ENCODE data around the gene B3GNT3.
A peak's percentile ranks its signal among the peaks of the same experiment; 100 is the strongest.

Gene B3GNT3

GRCh38 chr19:17834350-17835181 lies 39.6 kb downstream of the B3GNT3 start:
- no peak for DNase-seq (ENCODE audit: low read depth)

- DNase-seq (ENCODE audit: low read depth), result no peak
Measured at GRCh38 chr19:17835182-17836006, 40.5 kb downstream of the B3GNT3 start.

GRCh38 chr19:17836530-17836929 lies 41.6 kb downstream of the B3GNT3 start:
- DNase-seq (ENCODE audit: low read depth), result no peak

- DNase-seq (ENCODE audit: low read depth), result no peak
Measured at GRCh38 chr19:17837972-17838371, 43.0 kb downstream of the B3GNT3 start.

- DNase-seq (ENCODE audit: low read depth), result no peak
Measured at GRCh38 chr19:17840019-17840418, 45.1 kb downstream of the B3GNT3 start.

- DNase-seq (ENCODE audit: low read depth), result no peak
Measured at GRCh38 chr19:17841371-17841809, 46.5 kb downstream of the B3GNT3 start.

- peak; percentile 68 for DNase-seq (ENCODE audit: low read depth)
Measured at GRCh38 chr19:17841810-17842662, 47.1 kb downstream of the B3GNT3 start.

- no peak for DNase-seq (ENCODE audit: low read depth)
Measured at GRCh38 chr19:17842663-17843291, 47.8 kb downstream of the B3GNT3 start.

GRCh38 chr19:17843292-17843827 lies 48.4 kb downstream of the B3GNT3 start:
- no peak for DNase-seq (ENCODE audit: low read depth)

GRCh38 chr19:17843908-17844490 lies 49.1 kb downstream of the B3GNT3 start:
- no peak for DNase-seq (ENCODE audit: low read depth)

- DNase-seq (ENCODE audit: low read depth), result no peak
Measured at GRCh38 chr19:17846146-17846545, 51.2 kb downstream of the B3GNT3 start.

GRCh38 chr19:17847538-17848366 lies 52.8 kb downstream of the B3GNT3 start, which contains the start of gene JAK3:
Gene JAK3 (minus strand): TSS chr19:17847982. CDS start chr19:17844417, 3,565 bp downstream.
- DNase-seq (ENCODE audit: low read depth), result peak; percentile 86

- DNase-seq (ENCODE audit: low read depth), result no peak
Measured at GRCh38 chr19:17848595-17849292, 53.8 kb downstream of the B3GNT3 start.

GRCh38 chr19:17854061-17854460 lies 59.1 kb downstream of the B3GNT3 start:
- no peak for DNase-seq (ENCODE audit: low read depth)

- DNase-seq (ENCODE audit: low read depth), result peak; percentile 89
Measured at GRCh38 chr19:17855280-17856152, 60.6 kb downstream of the B3GNT3 start.

- DNase-seq (ENCODE audit: low read depth), result peak; percentile 98
Measured at GRCh38 chr19:17859533-17860330, 64.8 kb downstream of the B3GNT3 start, which contains the start of gene RPL18A. Gene RPL18A (plus strand): TSS chr19:17859910. CDS start chr19:17859957, 47 bp downstream.

GRCh38 chr19:17860331-17860992 lies 65.5 kb downstream of the B3GNT3 start:
- no peak for DNase-seq (ENCODE audit: low read depth)
